DMS 273 (cell line): ENCODE measurements around the gene A1BG.
"Not testable (repeated sequence)": the region's sequence is repeated elsewhere in the genome, so short reads cannot be mapped to it uniquely, and the experiment has no call there.

ENCODE experiments used
- DNase-seq: peaks from one replicate; lab custom pipeline; 2025; ENCODE audit not compliant: unreplicated experiment; lab: John Stamatoyannopoulos, UW

The A1BG gene

DNA sequence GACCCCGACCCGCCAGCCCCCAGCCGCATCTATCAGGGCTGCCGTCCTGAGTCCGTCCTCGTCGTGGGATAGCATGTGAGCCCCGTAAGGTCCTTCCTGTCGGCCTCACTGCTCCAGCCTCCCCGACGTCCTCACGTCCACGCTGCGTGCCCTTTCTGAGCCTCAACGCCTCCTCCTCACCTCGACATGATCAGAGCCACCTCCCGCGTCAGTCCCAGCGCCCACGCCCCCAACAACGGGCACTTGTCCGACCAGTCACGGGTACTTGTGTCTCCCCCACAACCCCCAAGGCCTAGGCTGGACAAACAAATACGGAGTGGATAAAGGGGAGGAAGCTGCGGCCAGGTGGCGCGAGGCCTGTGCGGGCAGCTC is 8.6 kb upstream of the A1BG start:
- peak; percentile 83 for DNase-seq

DNA sequence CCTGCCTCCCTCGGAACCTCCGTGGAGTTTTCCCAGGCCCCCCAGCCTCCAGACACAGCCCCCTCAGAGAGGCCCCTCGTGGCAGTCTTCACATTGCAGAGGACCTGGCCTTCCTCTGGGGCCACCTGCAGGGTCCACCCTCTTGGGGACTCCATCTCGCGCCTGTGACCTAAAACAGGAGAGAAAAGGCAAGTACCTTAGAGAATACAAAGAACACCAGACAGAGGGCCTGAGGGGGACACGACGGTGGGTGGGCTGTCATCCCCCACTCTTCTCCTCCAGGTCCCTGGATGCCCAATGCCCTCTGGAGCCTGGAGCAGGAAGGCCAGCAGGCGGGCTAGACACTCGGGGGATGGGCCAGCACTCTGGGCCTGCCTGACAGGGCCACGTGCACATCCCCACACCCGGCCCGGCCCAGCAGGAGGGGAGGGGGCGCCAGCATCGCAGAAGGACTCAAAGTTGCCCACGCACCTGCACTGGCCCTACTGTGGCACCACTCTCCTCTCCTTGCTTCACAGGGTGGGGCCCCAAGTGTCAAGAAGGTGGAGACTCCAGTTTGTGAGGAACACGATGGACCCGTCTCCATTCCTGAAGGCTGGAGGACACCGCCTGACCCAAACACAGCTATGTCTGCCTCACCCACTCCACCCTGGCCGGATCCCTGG is 4.3 kb upstream of the A1BG start:
- DNase-seq, result no peak

DNA sequence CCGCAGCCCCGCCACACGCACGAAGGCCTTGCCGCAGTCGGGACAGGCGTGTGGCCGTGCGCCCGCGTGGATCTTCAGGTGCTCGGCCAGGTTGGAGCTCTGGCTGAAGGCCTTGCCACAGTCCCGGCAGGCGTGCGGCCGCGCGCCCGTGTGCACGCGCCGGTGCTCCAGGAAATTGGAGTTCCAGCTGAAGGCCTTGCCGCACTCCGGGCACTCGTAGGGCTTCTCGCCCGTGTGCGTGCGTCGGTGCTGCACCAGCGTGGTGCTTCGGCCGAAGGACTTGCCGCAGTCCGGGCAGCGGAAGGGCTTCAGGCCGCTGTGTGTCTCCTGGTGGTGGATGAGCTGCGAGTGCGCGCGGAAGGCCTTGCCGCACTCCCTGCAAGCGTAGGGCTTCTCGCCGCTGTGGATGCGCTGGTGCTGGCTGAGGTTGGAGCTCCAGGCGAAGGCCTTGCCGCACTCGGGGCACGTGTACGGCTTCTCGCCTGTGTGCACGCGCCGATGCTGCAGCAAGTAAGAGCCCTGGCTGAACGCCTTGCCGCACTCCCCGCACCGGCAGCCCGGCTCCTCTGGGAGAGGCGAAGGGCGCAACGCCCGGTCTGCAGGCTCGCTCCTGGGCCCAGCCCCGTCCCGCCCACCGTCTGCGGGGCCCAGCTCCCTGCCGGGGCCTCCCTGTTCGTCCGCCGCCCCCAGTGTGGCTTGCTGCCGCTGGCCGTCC is 3.6 kb upstream of the A1BG start:
- DNase-seq, result no peak

DNA sequence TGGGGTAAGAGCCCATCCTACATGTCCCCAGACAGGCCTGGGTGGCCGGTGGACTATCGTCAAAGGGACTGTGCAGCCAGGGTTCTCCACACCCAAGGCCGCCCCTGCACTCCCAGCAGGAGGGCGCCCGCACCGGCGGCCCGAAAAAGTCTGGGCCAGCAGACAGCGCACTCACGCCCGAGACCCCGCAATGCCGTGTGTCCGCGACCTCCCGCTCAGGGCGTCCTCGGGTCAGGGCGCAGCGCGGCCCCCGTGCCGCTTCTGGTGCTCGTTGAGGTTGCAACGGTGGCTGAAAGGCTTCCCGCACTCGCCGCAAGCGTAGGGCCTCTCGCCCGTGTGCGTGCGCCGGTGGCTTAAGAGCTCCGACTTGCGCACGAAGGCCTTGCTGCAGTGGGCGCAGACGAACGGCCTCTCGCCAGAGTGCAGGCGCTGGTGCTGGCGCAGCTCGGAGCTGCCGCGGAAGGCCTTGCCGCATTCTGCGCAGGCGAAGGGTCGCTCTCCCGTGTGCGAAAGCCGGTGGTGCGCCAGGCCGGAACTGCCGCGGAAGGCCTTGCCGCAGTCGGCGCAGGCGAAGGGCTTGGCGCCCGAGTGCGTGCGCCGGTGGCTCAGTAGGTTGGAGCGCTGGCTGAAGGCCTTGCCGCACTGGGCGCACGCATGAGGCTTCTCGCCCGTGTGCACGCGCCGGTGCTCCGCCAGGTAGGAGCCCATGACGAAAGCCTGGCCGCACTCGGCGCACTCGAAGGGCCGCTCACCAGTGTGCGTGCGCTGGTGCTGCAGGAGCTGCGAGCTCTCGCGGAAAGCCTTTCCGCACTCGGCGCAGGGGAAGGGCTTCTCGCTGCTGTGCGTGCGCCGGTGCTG is 2.8 kb upstream of the A1BG start:
- no peak for DNase-seq

DNA sequence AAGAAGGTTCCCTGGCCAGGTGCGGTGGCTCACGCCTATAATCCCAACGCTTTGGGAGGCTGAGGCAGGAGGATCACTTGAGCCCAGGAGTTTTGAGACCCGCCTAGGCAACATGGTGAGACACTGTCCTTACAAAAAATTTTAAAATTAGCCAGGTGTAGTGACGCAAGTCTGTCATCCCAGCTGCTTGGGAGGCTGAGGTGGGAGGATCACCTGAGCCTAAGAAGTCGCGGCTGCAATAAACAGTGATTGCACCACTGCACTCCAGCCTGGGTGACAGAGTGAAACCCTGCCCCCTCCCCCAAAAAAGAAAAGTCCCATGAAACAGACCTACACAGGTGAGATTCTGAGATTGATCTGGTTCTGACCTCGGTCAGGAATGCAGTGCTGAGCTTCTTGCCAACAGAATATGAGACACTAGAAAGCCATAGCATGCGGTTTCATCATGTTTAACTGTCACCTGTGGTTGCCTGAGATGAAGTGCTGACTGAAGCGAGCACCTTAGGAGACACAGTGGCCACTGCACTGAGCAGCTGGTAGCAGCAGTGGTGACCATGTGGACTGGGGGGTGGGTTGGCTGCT is 2.0 kb upstream of the A1BG start:
- no peak for DNase-seq

DNA sequence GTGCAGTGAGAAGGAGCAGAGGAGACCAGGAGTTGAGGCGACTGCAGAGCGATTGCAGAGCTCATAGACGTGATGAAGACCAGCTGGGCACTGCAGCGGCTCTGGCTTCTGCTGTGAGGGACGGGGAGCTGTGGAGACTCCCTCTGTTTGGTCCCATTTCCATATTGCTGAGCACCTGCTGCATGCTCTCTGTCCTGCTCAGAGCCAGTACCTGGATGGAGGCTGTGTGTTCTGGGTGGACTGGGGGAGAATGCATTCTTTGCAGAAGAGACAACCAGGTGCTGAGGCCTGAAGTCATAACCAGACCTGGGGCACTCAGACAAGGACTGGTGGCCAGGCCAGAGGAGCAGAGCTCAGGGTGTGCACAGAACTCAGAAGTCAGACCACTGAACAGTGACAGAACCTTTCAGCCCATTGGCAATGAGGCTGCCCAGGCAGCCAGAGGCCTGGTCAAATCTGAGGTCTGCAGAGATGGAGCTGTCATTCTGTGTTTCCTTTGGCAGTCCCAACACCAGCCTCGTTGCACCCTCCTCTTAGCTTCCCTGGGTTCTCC is 1.3 kb upstream of the A1BG start:
- no peak for DNase-seq

DNA sequence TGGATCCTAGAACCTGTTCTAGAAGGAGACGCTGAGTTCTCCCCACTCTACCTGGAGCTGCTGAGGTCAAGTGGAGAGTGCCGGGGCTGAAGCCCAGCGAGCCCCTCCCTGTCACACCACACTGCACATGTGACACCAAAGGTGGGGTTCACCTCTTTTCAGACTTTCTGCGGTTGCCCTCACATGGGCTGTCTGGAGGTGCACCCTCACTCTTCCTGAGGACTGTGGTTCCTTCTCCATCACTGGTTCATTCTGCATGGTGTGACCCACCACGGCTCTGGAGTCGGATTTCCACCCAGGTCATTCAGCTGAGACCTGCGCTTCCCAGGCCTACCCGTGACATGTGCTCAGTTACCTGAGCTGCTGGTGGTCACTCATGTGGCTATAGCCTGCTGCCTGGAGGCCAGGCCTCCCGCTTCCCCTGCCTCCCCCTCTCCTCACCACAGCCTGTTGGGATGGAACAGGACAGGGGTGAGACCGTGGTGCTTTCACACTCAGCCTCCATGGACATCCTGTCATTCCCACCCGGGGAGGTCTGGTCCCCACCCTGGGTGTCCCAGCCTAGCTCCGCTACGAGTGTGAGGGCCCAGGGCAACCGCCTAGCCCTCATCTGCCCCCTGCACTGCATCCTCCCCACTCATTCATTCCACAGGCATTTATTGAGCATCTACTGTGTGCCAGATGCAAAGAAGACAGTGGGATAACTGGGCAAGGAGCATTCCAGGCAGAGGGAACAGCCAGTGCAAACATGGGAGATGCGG is 605 bp upstream of the A1BG start:
- no peak for DNase-seq

DNA sequence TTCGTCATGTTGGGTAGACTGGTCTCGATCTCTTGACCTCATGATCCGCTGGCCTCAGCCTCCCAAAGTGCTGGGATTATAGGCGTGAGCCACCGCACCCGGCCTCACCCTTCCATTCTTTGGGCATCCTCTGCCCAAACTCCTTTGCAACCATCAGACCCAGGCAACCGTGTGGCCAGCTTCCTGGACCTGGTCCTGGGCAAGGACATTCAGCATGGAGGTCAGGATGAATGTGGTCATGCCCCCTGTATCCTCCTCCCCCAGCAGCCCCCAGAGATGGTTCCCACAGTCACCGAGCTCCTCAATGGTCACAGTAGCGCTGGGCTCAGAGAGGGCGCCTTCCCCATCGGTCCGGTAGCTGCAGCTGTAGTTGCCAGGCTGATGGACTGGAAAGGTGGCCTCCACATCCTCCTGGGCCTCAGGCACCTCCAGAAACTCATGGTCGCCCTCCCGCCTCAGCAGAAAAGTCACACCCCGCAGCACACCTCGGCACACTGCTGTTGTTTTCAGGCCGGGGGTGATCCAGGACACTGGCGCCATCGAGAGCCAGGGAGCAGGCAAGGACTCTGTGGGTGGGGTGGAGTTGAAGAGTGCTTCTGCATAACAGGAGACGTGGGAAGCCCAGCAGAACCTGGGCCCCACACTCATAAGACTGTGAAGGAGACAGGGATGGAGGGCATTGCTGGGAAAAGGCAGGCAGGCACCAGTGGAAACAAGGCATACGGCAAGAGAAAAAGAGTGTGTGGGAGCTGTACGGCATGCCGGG is 1.1 kb downstream of the A1BG start:
- DNase-seq, result no peak

DNA sequence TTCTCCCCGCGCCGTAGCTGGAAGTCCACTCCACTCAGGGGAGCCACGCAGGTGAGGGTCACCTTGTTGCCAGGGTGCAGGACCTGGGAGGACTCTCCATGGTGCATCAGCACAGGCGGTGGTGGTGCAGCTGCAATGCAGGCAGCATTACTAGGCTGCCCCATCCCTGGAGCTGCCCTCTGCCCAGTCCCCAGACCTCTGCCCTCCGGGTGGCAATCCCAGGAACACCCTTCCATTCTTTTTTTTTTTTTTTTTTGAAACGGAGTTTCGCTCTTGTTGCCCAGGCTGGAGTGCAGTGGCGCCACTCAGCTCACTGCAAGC is 1.8 kb downstream of the A1BG start:
- no peak for DNase-seq

DNA sequence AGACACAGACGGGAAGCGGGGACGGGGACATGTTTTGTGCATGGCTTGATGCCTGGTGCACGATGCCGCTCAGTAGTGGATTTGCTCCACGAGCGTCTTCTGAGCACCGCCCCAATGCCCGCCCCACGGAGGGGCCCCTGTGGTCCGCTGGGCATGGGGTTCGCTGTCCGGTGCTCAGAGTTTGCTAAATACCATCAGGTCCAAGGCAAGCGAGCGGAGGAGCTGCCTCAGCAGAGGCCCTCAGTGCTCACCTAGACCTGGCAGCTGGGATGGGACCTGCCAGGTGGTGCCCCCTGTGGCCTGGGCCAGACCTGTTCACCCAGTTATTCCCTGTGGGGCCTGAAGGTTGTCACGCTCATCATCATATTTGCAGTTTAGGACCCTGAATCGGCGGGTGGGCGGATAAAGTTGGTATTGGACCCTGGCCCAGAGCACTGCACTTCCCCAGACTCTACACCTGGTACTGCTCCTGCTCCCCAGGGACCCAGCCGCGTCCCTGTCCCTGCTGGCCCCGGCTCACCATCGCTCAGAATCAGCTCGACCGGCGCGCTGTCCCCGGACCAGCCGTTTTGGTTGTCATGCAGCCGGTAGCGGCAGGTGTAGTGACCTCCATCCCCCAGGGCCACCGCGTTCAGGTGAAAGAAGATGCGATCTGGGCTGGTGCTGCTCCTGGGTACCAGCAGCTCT is 2.3 kb downstream of the A1BG start:
- no peak for DNase-seq

DNA sequence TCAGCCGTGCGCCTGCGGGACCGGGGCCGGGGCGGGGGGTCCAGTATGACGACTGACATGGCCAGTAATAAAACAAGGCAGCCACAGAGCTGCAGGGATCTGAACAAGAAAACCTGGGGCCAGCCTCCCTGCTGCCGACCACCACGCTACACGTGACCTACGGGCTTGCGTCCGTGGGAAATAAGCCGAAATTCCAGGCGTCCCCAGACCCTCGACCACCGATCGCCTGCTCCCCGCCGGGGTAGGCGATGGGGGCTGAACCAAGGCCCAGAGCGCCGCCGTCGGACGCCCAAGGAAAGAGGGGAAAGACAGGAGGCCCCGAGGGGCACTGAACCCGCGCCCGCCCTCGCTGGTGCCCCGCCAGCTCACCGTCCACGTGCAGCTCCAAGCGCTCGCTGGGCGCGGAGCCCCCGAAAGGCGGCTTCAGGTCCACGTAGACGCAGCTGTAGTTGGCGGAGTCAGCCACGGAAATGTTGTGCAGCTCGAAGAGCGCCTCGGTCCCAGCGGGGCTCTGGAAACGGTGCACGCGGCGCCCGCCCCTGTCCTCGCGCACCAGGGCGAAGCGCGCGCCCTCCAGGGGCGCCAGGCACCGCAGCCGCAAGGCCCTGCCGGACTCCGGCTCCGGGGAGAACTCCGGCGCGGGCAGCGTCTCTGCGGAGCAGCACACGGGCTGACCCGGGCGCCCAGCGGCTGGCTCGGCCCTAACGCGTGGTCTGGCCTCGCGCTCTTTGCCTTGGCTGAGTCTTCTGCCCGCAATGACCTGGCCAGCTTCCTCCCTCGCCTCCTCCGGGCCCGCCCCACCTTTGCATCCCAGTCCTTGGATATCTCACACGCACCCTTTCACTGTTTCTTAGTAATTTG is 3.1 kb downstream of the A1BG start:
- DNase-seq, result no peak

DNA sequence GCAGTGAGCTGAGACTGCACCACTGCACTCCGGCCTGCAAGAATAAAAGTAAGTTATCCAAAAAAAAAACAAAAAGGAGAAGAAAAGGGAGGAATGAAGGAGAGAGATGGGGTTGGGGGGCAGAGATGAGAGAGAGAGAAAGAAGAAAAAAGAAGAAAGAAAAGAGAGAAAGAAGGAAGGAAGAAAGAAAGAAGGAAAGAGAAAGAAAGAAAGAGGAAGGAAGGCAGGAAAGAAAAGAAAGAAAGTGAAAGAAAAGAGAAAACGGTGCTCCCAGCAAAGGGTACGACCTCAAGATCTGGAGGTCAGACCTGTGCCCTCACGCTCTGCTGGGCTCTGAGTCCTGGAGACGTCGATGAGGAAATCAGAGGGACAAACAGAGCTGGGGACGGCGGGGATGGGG is 3.7 kb downstream of the A1BG start:
- DNase-seq, result no peak

DNA sequence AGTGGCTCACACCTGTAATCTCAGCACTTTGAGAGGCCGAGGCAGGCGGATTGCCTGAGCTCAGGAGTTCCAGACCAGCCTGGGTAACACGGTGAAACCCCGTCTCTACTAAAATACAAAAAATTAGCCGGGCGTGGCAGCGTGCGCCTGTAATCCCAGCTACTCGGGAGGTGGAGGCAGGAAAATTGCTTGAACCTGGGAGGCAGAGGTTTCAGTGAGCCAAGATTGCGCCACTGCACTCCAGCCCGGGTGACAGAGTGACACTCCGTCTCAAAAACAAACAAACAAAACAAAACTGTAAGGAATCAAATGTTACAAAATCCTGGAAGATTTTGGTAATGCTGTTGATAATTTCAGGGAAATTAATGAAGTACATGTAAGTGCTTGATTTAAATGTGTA is 5.2 kb downstream of the A1BG start:
- DNase-seq, result not testable (repeated sequence)

DNA sequence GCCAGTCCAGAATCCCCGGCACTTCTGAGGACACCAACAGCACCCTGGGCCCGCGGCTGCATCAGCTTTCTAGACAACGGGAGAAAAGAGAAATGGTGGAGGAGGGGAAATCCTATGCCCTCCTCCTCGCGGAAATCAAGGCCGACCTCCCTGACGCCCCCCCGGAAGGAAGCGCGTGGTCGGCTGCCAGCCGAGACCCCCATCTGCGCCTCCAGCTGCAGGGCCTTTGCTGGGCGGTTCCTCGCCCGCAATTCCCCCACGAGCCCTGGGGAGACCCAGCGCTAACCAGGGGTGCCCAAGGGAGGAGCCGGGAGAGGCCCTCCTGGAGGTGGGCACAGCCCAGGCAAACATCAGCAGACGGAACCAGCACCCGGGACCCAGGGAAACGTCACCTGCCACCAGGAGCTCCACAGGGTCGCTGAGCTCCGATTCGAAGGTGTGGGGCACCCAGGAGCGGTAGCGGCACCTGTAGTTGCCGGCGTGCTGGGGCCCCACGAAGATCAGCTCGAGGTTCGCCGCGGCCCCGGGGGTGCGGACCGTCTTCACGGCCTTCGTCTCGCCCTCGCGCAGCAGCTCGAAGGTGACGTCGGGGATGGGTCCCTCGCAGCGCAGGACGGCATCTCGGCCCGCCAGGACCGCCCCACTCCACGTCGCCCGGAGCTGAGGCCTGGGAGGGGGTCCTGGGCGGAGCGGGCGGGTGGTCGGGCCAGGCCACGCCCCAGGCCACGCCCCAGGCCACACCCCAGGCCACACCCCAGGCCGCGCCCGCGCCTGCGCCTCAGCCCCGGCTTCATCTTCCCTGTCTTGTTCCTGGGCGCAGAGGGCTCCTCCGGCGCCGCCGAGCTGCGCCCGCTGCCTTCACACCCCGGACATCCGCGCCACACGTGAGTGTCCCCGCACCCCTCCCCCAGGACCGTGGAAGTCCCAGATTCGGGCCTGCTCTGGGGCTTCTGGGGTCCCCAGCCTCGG is 6.0 kb downstream of the A1BG start:
- DNase-seq, result peak; percentile 85

DNA sequence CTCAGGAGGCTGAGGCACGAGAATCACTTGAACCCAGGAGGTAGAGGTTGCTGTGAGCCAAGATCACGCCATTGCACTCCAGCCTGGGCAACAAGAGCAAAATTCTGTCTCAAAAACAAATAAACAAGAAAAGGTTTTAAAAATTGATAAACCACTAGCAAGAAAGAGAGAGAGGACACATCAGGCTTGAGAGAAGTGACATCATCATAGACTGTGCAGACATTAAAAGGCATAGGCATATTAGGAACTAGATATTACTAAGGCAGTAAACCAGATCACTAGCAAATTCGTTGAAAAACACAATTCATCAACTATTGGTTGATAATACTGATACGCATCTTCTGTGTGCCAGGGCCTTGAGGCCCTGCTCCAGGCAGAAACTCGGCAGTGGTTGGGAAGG is 7.7 kb downstream of the A1BG start:
- no peak for DNase-seq

DNA sequence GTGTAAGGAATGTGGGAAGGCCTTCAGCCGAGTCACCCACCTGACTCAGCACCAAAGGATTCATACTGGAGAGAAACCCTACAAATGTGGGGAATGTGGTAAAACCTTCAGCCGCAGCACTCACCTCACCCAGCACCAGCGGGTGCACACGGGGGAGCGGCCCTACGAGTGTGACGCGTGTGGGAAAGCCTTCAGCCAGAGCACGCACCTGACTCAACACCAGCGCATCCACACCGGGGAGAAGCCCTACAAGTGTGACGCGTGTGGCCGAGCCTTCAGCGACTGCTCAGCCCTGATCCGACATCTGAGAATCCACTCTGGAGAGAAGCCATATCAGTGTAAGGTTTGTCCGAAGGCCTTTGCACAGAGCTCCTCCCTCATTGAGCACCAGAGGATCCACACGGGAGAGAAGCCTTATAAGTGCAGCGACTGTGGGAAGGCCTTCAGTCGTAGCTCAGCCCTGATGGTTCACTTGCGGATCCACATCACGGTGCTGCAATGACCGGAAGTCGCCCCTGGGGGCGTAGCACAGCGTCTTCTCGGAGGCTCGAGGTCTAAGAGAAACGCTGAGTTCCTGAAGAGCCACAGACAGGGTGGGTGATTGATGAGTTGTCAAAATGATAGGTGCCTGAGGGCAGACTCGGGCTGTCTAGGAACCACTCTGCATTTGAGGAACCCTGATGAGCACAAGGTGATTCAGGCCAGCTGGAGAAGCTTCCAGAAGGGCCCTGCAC is 14.3 kb downstream of the A1BG start:
- no peak for DNase-seq

DNA sequence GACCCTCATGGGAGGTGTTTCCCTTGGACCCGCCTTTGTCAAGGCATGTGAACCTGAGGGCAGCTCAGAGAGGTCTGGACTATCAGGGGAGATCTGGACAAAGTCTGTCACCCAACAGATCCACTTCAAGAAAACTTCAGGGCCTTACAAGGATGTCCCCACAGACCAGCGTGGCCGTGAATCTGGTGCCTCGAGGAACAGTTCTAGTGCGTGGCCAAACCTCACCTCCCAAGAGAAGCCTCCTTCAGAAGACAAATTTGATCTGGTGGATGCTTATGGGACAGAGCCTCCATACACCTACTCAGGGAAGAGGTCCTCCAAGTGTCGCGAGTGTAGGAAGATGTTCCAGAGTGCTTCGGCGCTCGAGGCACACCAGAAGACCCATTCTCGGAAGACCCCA is 15.0 kb downstream of the A1BG start:
- DNase-seq, result no peak
